HEK293 (cell line): ENCODE measurements around the gene PAQR6.

Experiments used
- CTCF ChIA-PET: fragments of 350-600 bp; formaldehyde crosslinking; extraction: SDS; loops from one replicate; lab custom pipeline; 2021; ENCODE audit warnings: antibody characterized with exemption; lab: Yijun Ruan, JAX
- POLR2A ChIA-PET: fragments of 300-600 bp; formaldehyde crosslinking; extraction: SDS; loops from one replicate; lab custom pipeline; 2020; ENCODE audit warnings: antibody characterized with exemption, inconsistent platforms; lab: Yijun Ruan, JAX
- H3K27ac ChIP-seq: fragments of 200-500 bp; sonication (Bioruptor generic); 2 replicates; pipeline ENCODE4 v1.5.1; 2014; ENCODE audit warnings: low read depth, low read length, control low read depth, inconsistent platforms; ENCODE audit errors: extremely low read depth
- H3K36me3 ChIP-seq, 2 experiments: fragments of 200-500 bp in 1 of 2; sonication (Bioruptor generic) in 1 of 2; 1 replicate in 1 of 2; 2 replicates in 1 of 2; pipeline ENCODE4 v1.5.1; 2014 to 2017; ENCODE audit warnings: inconsistent platforms in 2 of 2, low read length in 2 of 2; ENCODE audit not compliant: control insufficient read depth in 2 of 2, insufficient read depth in 1 of 2
- H3K4me1 ChIP-seq: fragments of 200-500 bp; sonication (Bioruptor generic); 2 replicates; pipeline ENCODE4 v1.5.1; 2014; ENCODE audit warnings: mild to moderate bottlenecking, low read length, inconsistent platforms; ENCODE audit not compliant: control insufficient read depth, insufficient read depth
- H3K4me3 ChIP-seq: 2 replicates; pipeline ENCODE4 v1.5.1; 2011; ENCODE audit warnings: low read depth, mild to moderate bottlenecking, control low read depth, low read length, moderate library complexity
- H3K9me3 ChIP-seq: fragments of 200-500 bp; sonication (Bioruptor generic); 2 replicates; pipeline ENCODE4 v1.5.1; 2014; ENCODE audit warnings: low read depth, low read length, inconsistent platforms; ENCODE audit not compliant: control insufficient read depth, insufficient read depth
- KLF7 ChIP-seq: fragments of 450-650 bp; formaldehyde crosslinking; IDR thresholded peaks from 2 replicates; pipeline ENCODE4 v1.5.1; 2016; ENCODE audit warnings: missing biosample characterization, missing genetic modification characterization, borderline replicate concordance
- KLF8 ChIP-seq: fragments of 450-650 bp; formaldehyde crosslinking; IDR thresholded peaks from 2 replicates; pipeline ENCODE4 v1.5.1; 2016; ENCODE audit warnings: missing biosample characterization, missing genetic modification characterization
- OVOL3 ChIP-seq: fragments of 450-650 bp; formaldehyde crosslinking; IDR thresholded peaks from 2 replicates; pipeline ENCODE4 v1.5.1; 2016; ENCODE audit warnings: missing biosample characterization, missing genetic modification characterization
- REPIN1 ChIP-seq: fragments of 450-650 bp; formaldehyde crosslinking; IDR thresholded peaks from 2 replicates; pipeline ENCODE4 v1.5.1; 2017; ENCODE audit warnings: missing biosample characterization, missing genetic modification characterization, low read depth
- SCRT1 ChIP-seq: fragments of 450-650 bp; formaldehyde crosslinking; IDR thresholded peaks from 2 replicates; pipeline ENCODE4 v1.5.1; 2016; ENCODE audit warnings: missing biosample characterization, missing genetic modification characterization, borderline replicate concordance
- ZBTB17 ChIP-seq: fragments of 450-650 bp; formaldehyde crosslinking; IDR thresholded peaks from 2 replicates; pipeline ENCODE4 v1.5.1; 2016; ENCODE audit warnings: missing biosample characterization, missing genetic modification characterization
- ZFP41 ChIP-seq: fragments of 450-650 bp; formaldehyde crosslinking; IDR thresholded peaks from 2 replicates; pipeline ENCODE4 v1.5.1; 2016; ENCODE audit warnings: missing biosample characterization, missing genetic modification characterization, borderline replicate concordance
- ZNF211 ChIP-seq: fragments of 450-650 bp; formaldehyde crosslinking; IDR thresholded peaks from 2 replicates; pipeline ENCODE4 v1.5.1; 2016; ENCODE audit warnings: low read depth, missing biosample characterization, missing genetic modification characterization
- ZNF214 ChIP-seq: fragments of 450-650 bp; formaldehyde crosslinking; IDR thresholded peaks from 2 replicates; pipeline ENCODE4 v1.5.1; 2017; ENCODE audit warnings: missing biosample characterization, mild to moderate bottlenecking, missing genetic modification characterization, borderline replicate concordance
- ZNF274 ChIP-seq, 2 experiments: fragments of 200-500 bp in 1 of 2; fragments of 450-650 bp in 1 of 2; sonication (Bioruptor generic) in 1 of 2; formaldehyde crosslinking in 1 of 2; IDR thresholded peaks; 2 replicates each; pipeline versions ENCODE4 v1.5.1 to v1.6.1; 2014 to 2016; ENCODE audit warnings: borderline replicate concordance in 1 of 2, inconsistent platforms in 1 of 2, low read length in 1 of 2, missing biosample characterization in 1 of 2, missing genetic modification characterization in 1 of 2
- ZNF501 ChIP-seq: fragments of 450-650 bp; formaldehyde crosslinking; IDR thresholded peaks from 2 replicates; pipeline ENCODE4 v1.5.1; 2016; ENCODE audit warnings: missing biosample characterization, missing genetic modification characterization
- ZNF610 ChIP-seq: fragments of 450-650 bp; formaldehyde crosslinking; IDR thresholded peaks from 2 replicates; pipeline ENCODE4 v1.5.1; 2016; ENCODE audit warnings: missing biosample characterization, missing genetic modification characterization, borderline replicate concordance
- TF ChIP-seq, protein P1 (sequence below): fragments of 450-650 bp; formaldehyde crosslinking; IDR thresholded peaks from 2 replicates; pipeline ENCODE4 v1.5.1; 2016; ENCODE audit warnings: missing biosample characterization, missing genetic modification characterization
- TF ChIP-seq, protein P2 (sequence below): fragments of 450-650 bp; formaldehyde crosslinking; IDR thresholded peaks from 2 replicates; pipeline ENCODE4 v1.5.1; 2016; ENCODE audit warnings: missing biosample characterization, missing genetic modification characterization
- TF ChIP-seq, protein P3 (sequence below): fragments of 450-650 bp; formaldehyde crosslinking; IDR thresholded peaks from 2 replicates; pipeline ENCODE4 v1.5.1; 2017; ENCODE audit warnings: missing biosample characterization, missing genetic modification characterization
- TF ChIP-seq, protein P4 (sequence below): fragments of 450-650 bp; formaldehyde crosslinking; IDR thresholded peaks from 2 replicates; pipeline ENCODE4 v1.5.1; 2016; ENCODE audit warnings: missing biosample characterization, missing genetic modification characterization
- TF ChIP-seq, protein P5 (sequence below): fragments of 450-650 bp; formaldehyde crosslinking; IDR thresholded peaks from 2 replicates; pipeline ENCODE4 v1.5.1; 2016; ENCODE audit warnings: missing biosample characterization, missing genetic modification characterization, borderline replicate concordance
- TF ChIP-seq, protein P6 (sequence below): fragments of 450-650 bp; formaldehyde crosslinking; IDR thresholded peaks from 2 replicates; pipeline ENCODE4 v1.5.1; 2016; ENCODE audit warnings: missing biosample characterization, missing genetic modification characterization

The PAQR6 gene

DNA sequence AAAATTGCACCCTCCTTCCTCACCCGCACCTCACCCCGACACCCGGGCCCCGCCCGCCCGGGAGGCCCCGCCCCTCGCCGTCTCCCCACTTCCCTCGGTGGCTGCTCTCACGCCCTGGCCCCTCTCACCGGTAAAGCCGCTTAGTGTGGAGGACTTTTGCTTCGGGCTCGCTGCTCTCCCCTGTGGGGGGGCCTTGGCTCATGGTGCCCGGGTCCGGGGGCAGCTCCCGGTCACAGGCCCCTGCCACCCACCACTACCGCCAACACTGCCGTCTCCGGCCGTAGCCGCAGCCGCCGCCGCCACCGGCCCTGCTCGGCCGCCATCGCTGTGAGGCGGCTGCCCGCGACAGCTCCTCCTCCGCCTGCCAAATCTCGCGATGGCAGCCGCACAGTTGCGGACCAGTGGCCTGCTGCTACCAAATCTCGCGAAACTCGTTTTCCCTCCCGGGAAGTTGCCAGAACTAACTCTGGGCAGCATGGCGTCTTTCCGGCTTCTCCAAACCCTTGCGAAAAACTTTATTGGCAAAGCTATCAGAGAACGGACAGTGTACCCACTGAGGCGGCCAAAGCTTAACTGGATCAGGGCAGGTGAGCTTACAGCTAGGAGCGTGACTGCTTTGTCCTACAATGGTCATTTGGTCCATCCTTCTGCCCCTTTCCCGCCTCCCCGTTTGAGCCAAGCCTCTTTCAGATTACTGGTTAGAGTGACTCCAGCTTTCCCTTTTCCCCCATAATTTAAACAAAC lies 34.8 kb upstream of the PAQR6 start, which contains the start of gene SMG5 (continued):
- TF ChIP-seq, protein P1, sequence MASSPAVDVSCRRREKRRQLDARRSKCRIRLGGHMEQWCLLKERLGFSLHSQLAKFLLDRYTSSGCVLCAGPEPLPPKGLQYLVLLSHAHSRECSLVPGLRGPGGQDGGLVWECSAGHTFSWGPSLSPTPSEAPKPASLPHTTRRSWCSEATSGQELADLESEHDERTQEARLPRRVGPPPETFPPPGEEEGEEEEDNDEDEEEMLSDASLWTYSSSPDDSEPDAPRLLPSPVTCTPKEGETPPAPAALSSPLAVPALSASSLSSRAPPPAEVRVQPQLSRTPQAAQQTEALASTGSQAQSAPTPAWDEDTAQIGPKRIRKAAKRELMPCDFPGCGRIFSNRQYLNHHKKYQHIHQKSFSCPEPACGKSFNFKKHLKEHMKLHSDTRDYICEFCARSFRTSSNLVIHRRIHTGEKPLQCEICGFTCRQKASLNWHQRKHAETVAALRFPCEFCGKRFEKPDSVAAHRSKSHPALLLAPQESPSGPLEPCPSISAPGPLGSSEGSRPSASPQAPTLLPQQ: peak; percentile 86
- TF ChIP-seq ZNF274 (IDR thresholded peaks at IDR 0.05; ENCODE audit: low read length) (no peak), ZNF274 (tag by site-specific recombination; IDR thresholded peaks at IDR 0.05; ENCODE audit: borderline replicate concordance) (no peak), ZFP41 (tag by site-specific recombination) (no peak), ZNF214 (tag by site-specific recombination) (no peak), ZNF211 (tag by site-specific recombination) (no peak)
- TF ChIP-seq, protein P2, sequence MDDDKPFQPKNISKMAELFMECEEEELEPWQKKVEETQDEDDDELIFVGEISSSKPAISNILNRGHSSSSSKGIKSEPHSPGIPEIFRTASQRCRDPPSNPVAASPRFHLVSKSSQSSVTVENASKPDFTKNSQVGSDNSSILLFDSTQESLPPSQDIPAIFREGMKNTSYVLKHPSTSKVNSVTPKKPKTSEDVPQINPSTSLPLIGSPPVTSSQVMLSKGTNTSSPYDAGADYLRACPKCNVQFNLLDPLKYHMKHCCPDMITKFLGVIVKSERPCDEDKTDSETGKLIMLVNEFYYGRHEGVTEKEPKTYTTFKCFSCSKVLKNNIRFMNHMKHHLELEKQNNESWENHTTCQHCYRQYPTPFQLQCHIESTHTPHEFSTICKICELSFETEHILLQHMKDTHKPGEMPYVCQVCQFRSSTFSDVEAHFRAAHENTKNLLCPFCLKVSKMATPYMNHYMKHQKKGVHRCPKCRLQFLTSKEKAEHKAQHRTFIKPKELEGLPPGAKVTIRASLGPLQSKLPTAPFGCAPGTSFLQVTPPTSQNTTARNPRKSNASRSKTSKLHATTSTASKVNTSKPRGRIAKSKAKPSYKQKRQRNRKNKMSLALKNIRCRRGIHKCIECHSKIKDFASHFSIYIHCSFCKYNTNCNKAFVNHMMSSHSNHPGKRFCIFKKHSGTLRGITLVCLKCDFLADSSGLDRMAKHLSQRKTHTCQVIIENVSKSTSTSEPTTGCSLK (tag by site-specific recombination): no peak

DNA sequence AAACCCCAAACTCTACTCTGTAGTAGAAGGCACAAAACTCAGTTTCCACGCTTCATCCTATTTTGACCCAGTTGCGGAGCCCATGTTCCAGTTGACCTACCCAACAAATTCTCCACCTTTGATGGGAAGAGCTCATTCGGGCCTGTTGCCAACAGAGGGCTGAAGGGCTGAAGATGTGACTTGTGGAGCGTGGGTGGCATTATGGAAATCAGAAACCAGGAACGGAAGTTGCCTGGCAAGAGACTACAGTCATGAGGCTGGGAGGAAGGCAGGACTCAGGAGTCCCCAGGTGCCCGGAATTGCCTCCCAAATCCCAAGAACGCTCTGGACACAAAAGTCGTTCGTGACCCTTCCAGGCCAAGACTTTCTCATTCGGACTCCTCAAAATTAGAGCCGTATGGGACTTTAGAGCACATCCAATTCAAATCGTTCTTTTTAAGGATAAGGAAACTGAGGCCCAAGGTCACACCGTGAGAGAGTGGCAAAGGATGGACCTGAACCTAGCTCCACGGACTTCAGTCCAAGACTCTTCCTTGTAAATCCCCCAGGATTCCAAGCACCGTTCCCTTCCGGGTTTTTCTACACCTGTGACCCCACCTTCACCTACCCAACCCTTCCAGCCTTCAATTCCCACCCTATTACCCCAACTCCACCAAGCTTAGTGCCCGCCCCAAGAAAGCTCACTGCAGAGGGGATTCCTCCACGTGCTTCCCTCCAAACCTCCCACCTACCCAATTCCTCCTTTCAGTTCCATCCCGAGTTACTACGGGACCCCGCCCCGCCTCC lies 34.0 kb upstream of the PAQR6 start:
- peaks cover 14 to 60% of the 10 kb centered on the region in 2 experiments; a peak in 2 of 3 replicates for H3K36me3 ChIP-seq
- H3K4me1 ChIP-seq: peaks cover 4% of the 10 kb centered on the region; the same call in 1 of the 2 replicates
- H3K9me3 ChIP-seq: no peaks in the 10 kb centered on the region
- ChIA-PET POLR2A (interaction anchor here (0.5 to 2.3 kb wide), 19 partner anchors 8 to 199 kb away, joined by 3 to 19 read pairs (median 4); partner anchors contain the start of genes CCT3, GLMP, PMF1 and TSACC), CTCF (interaction anchor here (1.0 to 2.2 kb wide), 6 partner anchors 10 to 185 kb away, joined by 3 to 9 read pairs (median 6); no protein-coding TSS in a partner anchor)
- peak overlapping the region; percentile 67 for H3K27ac ChIP-seq
- H3K4me3 ChIP-seq: peak overlapping the region; percentile 91
- TF ChIP-seq KLF7 (tag by site-specific recombination) (peak; percentile 60; the same call in 1 of the 2 replicates), ZNF501 (tag by site-specific recombination) (no peak), SCRT1 (tag by site-specific recombination) (peak; percentile 22; the same call in 1 of the 2 replicates), ZBTB17 (0 out of 2 replicates have a peak, but pooled peaks have one; percentile 37), REPIN1 (tag by site-specific recombination) (peak; percentile 32; the same call in 1 of the 2 replicates), KLF8 (tag by site-specific recombination) (peak; percentile 34; the same call in 1 of the 2 replicates), OVOL3 (tag by site-specific recombination) (no peak), ZNF610 (tag by site-specific recombination) (0 out of 2 replicates have a peak, but pooled peaks have one; percentile 4)
- TF ChIP-seq, protein P3, sequence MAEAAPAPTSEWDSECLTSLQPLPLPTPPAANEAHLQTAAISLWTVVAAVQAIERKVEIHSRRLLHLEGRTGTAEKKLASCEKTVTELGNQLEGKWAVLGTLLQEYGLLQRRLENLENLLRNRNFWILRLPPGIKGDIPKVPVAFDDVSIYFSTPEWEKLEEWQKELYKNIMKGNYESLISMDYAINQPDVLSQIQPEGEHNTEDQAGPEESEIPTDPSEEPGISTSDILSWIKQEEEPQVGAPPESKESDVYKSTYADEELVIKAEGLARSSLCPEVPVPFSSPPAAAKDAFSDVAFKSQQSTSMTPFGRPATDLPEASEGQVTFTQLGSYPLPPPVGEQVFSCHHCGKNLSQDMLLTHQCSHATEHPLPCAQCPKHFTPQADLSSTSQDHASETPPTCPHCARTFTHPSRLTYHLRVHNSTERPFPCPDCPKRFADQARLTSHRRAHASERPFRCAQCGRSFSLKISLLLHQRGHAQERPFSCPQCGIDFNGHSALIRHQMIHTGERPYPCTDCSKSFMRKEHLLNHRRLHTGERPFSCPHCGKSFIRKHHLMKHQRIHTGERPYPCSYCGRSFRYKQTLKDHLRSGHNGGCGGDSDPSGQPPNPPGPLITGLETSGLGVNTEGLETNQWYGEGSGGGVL: peak; percentile 43; the same call in 1 of the 2 replicates
- TF ChIP-seq, protein P4, sequence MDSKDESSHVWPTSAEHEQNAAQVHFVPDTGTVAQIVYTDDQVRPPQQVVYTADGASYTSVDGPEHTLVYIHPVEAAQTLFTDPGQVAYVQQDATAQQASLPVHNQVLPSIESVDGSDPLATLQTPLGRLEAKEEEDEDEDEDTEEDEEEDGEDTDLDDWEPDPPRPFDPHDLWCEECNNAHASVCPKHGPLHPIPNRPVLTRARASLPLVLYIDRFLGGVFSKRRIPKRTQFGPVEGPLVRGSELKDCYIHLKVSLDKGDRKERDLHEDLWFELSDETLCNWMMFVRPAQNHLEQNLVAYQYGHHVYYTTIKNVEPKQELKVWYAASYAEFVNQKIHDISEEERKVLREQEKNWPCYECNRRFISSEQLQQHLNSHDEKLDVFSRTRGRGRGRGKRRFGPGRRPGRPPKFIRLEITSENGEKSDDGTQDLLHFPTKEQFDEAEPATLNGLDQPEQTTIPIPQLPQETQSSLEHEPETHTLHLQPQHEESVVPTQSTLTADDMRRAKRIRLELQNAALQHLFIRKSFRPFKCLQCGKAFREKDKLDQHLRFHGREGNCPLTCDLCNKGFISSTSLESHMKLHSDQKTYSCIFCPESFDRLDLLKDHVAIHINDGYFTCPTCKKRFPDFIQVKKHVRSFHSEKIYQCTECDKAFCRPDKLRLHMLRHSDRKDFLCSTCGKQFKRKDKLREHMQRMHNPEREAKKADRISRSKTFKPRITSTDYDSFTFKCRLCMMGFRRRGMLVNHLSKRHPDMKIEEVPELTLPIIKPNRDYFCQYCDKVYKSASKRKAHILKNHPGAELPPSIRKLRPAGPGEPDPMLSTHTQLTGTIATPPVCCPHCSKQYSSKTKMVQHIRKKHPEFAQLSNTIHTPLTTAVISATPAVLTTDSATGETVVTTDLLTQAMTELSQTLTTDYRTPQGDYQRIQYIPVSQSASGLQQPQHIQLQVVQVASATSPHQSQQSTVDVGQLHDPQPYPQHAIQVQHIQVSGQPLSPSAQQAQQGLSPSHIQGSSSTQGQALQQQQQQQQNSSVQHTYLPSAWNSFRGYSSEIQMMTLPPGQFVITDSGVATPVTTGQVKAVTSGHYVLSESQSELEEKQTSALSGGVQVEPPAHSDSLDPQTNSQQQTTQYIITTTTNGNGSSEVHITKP (tag by site-specific recombination): peak; percentile 57
- TF ChIP-seq, protein P5, sequence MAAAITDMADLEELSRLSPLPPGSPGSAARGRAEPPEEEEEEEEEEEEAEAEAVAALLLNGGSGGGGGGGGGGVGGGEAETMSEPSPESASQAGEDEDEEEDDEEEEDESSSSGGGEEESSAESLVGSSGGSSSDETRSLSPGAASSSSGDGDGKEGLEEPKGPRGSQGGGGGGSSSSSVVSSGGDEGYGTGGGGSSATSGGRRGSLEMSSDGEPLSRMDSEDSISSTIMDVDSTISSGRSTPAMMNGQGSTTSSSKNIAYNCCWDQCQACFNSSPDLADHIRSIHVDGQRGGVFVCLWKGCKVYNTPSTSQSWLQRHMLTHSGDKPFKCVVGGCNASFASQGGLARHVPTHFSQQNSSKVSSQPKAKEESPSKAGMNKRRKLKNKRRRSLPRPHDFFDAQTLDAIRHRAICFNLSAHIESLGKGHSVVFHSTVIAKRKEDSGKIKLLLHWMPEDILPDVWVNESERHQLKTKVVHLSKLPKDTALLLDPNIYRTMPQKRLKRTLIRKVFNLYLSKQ: 0 out of 2 replicates have a peak, but pooled peaks have one; percentile 13
- TF ChIP-seq, protein P6, sequence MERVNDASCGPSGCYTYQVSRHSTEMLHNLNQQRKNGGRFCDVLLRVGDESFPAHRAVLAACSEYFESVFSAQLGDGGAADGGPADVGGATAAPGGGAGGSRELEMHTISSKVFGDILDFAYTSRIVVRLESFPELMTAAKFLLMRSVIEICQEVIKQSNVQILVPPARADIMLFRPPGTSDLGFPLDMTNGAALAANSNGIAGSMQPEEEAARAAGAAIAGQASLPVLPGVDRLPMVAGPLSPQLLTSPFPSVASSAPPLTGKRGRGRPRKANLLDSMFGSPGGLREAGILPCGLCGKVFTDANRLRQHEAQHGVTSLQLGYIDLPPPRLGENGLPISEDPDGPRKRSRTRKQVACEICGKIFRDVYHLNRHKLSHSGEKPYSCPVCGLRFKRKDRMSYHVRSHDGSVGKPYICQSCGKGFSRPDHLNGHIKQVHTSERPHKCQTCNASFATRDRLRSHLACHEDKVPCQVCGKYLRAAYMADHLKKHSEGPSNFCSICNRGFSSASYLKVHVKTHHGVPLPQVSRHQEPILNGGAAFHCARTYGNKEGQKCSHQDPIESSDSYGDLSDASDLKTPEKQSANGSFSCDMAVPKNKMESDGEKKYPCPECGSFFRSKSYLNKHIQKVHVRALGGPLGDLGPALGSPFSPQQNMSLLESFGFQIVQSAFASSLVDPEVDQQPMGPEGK (tag by site-specific recombination): peak; percentile 85
